Endometrial microvascular endothelial cells (primary cell): ENCODE data around the gene FUT4. TPM values are rescaled to one million over a fixed set of nuclear protein-coding genes. Genes with fewer than 3 reads are reported as not detected.
"Not testable (repeated sequence)": the region's sequence is repeated elsewhere in the genome, so short reads cannot be mapped to it uniquely, and the experiment has no call there.

Experiments used
- in situ Hi-C: cut with HindIII; loops from 2 replicates; pipeline ENCODE4 v1.10.0; 2017; ENCODE audit warnings: low sequenced_read_pairs, low pct_unique_long_range_greater_than_20kb; ENCODE audit errors: inconsistent ontology term
- total RNA-seq: library from RNA; depleted of rRNA; stranded (reverse); fragments of >200 nt; gene quantifications from one replicate; pipeline ENCODE4 v1.2.3, GENCODE V29; 2015; ENCODE audit errors: inconsistent ontology term

The FUT4 gene
- total RNA-seq = 4.0 TPM

DNA sequence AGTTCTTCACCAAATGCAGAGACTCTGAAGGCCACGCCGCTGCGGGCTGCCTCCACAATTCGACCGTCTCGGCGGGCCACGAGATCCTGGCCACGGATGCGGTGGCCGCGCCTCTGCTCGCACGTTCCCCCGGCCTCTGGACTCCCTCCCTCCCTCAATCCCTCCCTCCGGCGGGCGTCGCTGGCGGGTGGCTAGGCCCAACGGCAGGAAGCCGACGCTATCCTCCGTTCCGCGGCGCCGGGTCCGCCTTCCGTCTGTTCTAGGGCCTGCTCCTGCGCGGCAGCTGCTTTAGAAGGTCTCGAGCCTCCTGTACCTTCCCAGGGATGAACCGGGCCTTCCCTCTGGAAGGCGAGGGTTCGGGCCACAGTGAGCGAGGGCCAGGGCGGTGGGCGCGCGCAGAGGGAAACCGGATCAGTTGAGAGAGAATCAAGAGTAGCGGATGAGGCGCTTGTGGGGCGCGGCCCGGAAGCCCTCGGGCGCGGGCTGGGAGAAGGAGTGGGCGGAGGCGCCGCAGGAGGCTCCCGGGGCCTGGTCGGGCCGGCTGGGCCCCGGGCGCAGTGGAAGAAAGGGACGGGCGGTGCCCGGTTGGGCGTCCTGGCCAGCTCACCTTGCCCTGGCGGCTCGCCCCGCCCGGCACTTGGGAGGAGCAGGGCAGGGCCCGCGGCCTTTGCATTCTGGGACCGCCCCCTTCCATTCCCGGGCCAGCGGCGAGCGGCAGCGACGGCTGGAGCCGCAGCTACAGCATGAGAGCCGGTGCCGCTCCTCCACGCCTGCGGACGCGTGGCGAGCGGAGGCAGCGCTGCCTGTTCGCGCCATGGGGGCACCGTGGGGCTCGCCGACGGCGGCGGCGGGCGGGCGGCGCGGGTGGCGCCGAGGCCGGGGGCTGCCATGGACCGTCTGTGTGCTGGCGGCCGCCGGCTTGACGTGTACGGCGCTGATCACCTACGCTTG is at the start of gene FUT4:
Gene FUT4, plus strand, starts transcription at position 227 of the 951 bp plus-strand sequence. Its CDS starts 213 bp downstream, at position 440.
- in situ Hi-C loops = no loop called here

DNA sequence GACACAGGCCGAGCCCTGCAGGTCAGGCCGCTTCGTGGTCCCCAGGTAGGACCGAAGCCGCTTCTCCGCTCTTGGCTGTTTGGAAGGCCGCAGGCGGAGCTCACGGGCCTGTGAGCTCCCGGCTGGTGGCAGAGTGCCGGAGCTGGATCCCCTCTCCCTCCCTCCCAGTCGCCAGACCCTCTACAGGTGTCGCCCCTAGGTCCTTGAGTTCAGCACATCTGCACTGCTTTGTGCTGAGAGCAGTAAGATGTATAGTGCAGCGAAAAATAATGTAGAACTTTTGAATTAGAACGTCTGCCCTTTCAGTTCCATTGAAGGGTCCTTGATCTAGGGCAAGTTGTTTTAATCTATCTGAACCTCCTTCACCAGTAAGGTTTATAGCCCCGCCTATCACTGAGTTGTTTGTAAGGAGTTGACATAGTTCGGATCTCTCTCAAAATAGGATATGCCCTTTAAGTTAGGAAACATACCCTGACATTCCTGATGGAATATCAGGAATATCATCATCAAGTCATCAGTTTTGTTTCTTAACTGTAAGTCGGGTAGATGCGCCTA is 49.5 kb upstream of the FUT4 start:
- in situ Hi-C loops = no loop called here

DNA sequence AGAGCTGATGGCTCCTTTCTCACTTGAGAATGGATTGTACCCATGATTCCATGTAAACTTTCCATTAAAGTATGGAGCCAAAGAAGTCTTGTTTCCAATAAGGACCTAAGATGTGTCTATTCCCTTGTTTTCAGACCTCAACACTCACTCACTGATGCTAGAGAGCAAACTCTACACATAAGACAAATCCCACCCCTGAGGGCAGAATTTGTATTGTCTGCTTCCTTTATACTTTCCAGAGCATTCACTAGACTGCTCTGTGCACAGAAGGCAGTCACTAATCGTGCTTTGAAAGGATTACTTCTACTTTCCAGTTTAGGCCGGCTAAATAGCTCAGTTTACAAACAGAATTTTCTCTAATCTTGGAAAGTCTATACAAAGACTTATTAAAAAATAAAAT is 43.5 kb upstream of the FUT4 start:
- in situ Hi-C loops = no loop called here

DNA sequence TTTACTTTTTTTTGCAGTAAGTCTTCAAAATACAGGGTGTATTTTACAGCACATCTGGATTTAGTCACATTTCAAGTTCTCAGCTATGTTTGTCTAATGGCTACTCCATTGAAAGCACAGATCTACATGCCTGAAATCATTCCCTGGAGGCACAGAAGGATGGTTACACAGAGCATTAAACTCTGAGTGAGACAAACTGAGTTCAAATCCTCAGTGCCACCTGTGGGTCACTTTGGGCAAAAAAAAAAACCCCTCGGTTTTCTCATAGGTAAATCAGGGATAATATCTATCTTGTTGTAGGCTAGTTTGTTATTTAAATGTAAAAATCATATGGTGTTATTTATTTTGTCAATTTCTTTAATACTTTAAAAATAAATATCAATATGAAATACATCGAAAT is 42.2 kb upstream of the FUT4 start:
- in situ Hi-C loops = no loop called here

DNA sequence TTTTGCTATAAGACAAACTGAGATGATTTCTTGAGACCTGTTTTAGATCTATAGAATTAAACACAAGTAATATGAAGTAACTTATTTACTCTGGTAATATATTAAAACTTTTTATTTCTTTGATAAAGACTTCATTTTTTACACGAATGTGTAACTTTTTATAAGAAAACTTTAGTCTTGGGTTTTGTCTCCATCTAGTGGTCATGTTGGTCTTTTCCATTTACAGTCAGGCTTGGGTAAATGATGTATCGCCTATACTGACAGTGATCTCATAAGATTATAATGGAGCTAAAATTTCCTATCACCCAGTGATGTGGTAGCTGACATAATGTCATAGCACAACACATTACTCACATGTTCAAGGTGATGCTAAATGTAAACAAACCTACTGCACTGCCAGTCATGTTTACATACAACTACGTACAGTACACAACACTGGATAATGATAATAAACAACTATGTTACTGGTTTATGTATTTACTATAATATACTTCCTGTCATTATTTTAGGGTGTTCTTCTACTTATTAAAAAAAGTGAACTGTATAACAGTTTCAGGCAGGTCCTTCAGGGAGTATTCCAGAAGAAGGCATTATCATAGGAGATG is 38.9 kb upstream of the FUT4 start:
- in situ Hi-C loops = no loop called here

GRCh38 chr11:94506513-94506912 is 37.2 kb upstream of the FUT4 start:
- in situ Hi-C loops = not testable (repeated sequence)

DNA sequence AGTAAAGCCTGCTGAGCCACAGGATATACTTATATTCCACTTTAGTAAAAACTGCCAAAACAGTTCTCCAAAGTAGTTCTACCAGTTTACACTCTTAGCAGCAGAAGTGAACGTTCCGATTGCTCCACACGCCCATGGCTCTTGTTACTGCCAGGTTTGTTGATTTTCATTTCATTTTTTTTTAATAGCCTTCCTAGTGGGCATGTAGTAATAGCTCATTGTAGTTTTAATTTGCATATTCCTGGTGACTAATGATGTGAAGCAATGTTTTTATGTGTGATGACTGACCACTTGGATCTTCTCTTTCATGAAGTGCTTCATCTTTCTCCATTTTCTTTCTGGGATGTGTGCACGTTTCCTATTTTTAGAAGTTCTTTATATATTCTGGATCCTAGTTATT is 36.2 kb upstream of the FUT4 start:
- in situ Hi-C loops = no loop called here

- in situ Hi-C loops = no loop called here
Observed at GRCh38 chr11:94511932-94512781, 31.6 kb upstream of the FUT4 start, which contains the start of gene C11orf97. Gene C11orf97 (plus strand): TSS chr11:94512461. CDS start chr11:94512529, 68 bp downstream.

DNA sequence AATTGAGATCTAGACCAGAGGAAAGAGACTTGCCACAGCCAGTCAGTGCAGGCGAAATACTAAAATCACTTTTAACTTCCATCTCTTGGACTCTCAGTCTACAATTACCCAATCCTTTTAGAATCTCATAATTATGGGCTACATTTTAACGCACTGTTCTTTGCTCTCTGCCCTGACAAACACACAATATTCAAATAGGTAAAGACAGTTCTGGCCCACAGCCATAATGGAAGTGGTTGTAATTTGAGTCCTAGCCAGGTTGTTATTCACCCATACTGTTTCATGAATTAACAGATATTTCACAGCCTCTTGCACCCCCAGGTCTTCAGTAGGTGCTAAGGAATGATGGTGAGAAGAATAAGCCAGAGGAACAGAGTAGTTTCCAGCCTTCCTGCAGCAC is 30.6 kb upstream of the FUT4 start:
- in situ Hi-C loops = no loop called here

GRCh38 chr11:94515398-94515797 is 28.3 kb upstream of the FUT4 start:
- in situ Hi-C loops = no loop called here

GRCh38 chr11:94516725-94517124 is 27.0 kb upstream of the FUT4 start:
- in situ Hi-C loops = no loop called here

GRCh38 chr11:94518300-94518699 is 25.4 kb upstream of the FUT4 start:
- in situ Hi-C loops = no loop called here

DNA sequence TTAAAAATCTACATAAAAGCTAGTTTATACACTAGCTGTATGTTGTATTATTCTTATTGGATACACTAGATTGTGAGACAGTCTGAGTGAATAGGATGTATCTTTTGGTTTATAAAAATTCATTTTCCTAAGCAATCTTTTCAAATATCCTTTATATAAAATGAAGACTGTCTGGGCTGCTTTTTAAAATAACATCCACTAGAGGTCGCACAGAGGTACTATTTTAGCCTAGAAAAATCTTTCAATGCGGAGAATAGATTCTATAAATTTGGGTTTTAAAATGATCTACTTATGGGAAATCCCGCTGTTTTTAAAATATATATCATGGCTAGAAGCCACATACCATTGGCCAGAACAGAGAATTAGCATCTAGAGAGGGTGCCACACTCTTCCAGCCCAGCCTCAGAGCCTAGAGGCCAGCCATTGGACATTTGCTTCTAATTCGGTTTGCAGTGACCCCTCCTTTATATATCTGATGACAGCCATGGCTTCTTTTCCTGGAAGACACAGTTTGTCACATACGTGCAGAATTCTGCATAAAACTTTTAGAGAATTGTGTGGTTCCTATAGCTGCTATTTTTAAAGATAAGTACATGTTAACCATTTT is 24.1 kb upstream of the FUT4 start:
- in situ Hi-C loops = no loop called here

DNA sequence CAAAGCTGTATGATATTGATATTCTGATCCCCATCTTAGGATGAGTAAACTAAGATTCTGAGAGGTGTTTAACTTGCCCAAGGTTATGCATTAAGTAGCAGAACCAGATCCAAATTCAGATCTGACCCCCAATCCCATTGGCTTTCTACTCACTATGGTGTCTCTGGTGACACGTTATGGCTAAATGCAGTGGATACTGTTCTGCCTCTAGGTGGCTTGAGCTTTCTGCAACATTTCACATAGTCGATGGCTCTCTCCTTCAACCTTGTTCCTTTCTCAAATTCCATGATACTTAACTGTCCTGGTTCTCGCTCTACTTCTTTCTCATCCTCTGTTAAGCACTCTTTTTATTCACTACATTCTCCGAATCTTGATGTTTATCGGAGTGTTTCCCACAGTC is 22.0 kb upstream of the FUT4 start:
- in situ Hi-C loops = no loop called here

GRCh38 chr11:94524341-94524740 is 19.4 kb upstream of the FUT4 start:
- in situ Hi-C loops = no loop called here

- in situ Hi-C loops = no loop called here
Observed at GRCh38 chr11:94525546-94526324, 18.0 kb upstream of the FUT4 start.

DNA sequence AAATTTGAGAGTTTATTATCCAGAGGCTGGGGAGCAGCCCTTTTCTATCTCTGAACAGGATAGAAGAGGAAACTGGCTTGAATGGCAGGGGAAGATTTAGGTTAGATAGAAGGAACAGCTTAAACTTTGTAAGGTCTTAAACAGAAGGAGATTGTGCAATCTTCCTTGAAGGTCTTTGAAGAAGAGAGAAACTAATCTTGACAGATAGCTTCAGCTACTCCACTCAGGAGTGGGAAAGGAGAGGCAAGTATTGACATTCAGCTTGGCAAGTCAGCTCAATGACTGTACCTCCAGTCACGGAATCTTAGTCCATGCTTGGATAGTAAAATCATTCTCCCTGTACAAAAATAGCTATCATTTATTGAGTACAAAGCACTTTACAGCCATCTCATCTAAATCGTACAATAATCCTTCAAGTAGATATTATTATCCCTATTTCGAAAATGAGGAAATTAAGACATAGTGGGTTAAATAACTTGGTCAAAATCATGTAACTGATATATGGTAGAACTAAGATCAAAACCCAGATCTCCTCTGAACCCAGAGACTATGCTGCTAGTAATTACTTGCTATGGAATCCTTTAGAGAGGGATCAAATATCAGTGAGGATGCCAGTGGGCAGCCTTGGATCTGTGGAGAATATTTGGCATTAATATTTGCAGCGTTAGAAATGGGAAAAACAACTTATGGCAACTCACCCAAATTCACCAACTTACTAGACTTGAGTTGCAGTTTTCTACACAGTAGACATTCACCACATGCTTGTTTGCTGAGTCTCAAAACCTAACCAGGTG is 16.9 kb upstream of the FUT4 start:
- in situ Hi-C loops = no loop called here
